MV-4-11 (cell line): Measurements from ENCODE around the gene PRKG1.
"Not testable (repeated sequence)": the region's sequence is repeated elsewhere in the genome, so short reads cannot be mapped to it uniquely, and the experiment has no call there.

Source experiments
- DNase-seq: peaks from one replicate; lab custom pipeline; 2025; lab: John Stamatoyannopoulos, UW

The PRKG1 gene

GRCh38 chr10:51510231-51510630 lies 435.9 kb downstream of the PRKG1 start:
- DNase-seq, result no peak

- DNase-seq, result no peak
Observed at GRCh38 chr10:51521605-51522004, 447.3 kb downstream of the PRKG1 start.

- DNase-seq, result no peak
Observed at GRCh38 chr10:51522858-51523257, 448.6 kb downstream of the PRKG1 start.

GRCh38 chr10:51523440-51523839 lies 449.2 kb downstream of the PRKG1 start:
- DNase-seq, result no peak

- DNase-seq, result no peak
Observed at GRCh38 chr10:51524041-51524440, 449.8 kb downstream of the PRKG1 start.

GRCh38 chr10:51527522-51528219 lies 453.4 kb downstream of the PRKG1 start:
- no peak for DNase-seq

- no peak for DNase-seq
Observed at GRCh38 chr10:51528527-51528926, 454.2 kb downstream of the PRKG1 start.

- DNase-seq, result no peak
Observed at GRCh38 chr10:51530541-51530940, 456.3 kb downstream of the PRKG1 start.

- no peak for DNase-seq
Observed at GRCh38 chr10:51532044-51532443, 457.8 kb downstream of the PRKG1 start.

GRCh38 chr10:51542853-51543252 lies 468.6 kb downstream of the PRKG1 start:
- no peak for DNase-seq

- DNase-seq, result no peak
Observed at GRCh38 chr10:51544933-51545332, 470.6 kb downstream of the PRKG1 start.

GRCh38 chr10:51547941-51548340 lies 473.7 kb downstream of the PRKG1 start:
- no peak for DNase-seq

GRCh38 chr10:51552879-51553278 lies 478.6 kb downstream of the PRKG1 start:
- no peak for DNase-seq

GRCh38 chr10:51564896-51565510 lies 490.7 kb downstream of the PRKG1 start:
- DNase-seq, result no peak

- no peak for DNase-seq
Observed at GRCh38 chr10:51567271-51567670, 493.0 kb downstream of the PRKG1 start.

GRCh38 chr10:51569467-51569866 lies 495.2 kb downstream of the PRKG1 start:
- DNase-seq, result no peak

- DNase-seq, result no peak
Observed at GRCh38 chr10:51574248-51575048, 500.2 kb downstream of the PRKG1 start.

GRCh38 chr10:51581196-51581595 lies 506.9 kb downstream of the PRKG1 start:
- DNase-seq, result not testable (repeated sequence)

GRCh38 chr10:51583976-51584375 lies 509.7 kb downstream of the PRKG1 start:
- DNase-seq, result no peak

- no peak for DNase-seq
Observed at GRCh38 chr10:51585742-51586141, 511.5 kb downstream of the PRKG1 start.

GRCh38 chr10:51588984-51589383 lies 514.7 kb downstream of the PRKG1 start:
- no peak for DNase-seq

- DNase-seq, result no peak
Observed at GRCh38 chr10:51590818-51591217, 516.5 kb downstream of the PRKG1 start.

GRCh38 chr10:51596695-51597094 lies 522.4 kb downstream of the PRKG1 start:
- no peak for DNase-seq
